Measurements from ENCODE around the gene AFM. TPM values are rescaled to one million over a fixed set of nuclear protein-coding genes. Genes with fewer than 3 reads are reported as not detected.

The AFM gene
- total RNA-seq, 6 experiments from 2014 or later: not detected

DNA sequence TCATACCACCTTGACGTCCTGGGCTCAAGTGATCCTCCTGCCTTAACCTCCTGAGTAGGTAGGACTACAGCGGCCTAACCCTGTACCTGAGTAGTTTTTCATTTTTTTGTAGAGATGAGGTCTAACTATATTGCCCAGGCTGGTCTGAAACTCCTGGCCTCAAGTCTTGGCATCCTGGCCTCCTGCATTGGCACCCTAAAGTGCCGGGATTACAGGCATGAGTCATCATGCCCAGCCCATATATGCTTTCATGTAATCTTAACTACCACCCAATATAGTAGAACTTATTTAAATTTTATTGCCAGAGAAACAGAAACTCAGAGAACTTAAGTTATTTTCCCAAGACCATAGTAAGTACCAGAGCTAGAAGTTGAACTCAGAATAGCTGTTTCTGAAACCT is 27.1 kb downstream of the AFM start:
- no peaks in the 10 kb centered on the region for H3K4me1 Mint-ChIP-seq (ENCODE audit: low read depth)
- TF ChIP-seq, protein P1, sequence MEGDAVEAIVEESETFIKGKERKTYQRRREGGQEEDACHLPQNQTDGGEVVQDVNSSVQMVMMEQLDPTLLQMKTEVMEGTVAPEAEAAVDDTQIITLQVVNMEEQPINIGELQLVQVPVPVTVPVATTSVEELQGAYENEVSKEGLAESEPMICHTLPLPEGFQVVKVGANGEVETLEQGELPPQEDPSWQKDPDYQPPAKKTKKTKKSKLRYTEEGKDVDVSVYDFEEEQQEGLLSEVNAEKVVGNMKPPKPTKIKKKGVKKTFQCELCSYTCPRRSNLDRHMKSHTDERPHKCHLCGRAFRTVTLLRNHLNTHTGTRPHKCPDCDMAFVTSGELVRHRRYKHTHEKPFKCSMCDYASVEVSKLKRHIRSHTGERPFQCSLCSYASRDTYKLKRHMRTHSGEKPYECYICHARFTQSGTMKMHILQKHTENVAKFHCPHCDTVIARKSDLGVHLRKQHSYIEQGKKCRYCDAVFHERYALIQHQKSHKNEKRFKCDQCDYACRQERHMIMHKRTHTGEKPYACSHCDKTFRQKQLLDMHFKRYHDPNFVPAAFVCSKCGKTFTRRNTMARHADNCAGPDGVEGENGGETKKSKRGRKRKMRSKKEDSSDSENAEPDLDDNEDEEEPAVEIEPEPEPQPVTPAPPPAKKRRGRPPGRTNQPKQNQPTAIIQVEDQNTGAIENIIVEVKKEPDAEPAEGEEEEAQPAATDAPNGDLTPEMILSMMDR (IDR thresholded peaks at IDR 0.05): no peak
- no peak for DNase-seq
- H3K27ac Mint-ChIP-seq: no peak overlapping the region
- H3K9me3 Mint-ChIP-seq: no peaks in the 10 kb centered on the region
- H3K27me3 Mint-ChIP-seq (ENCODE audit: insufficient read depth): no peaks in the 10 kb centered on the region; the same call in none of the 2 replicates
- no peaks in the 10 kb centered on the region for H3K36me3 Mint-ChIP-seq (ENCODE audit: low read depth)
- H3K4me3 Mint-ChIP-seq: no peak overlapping the region

DNA sequence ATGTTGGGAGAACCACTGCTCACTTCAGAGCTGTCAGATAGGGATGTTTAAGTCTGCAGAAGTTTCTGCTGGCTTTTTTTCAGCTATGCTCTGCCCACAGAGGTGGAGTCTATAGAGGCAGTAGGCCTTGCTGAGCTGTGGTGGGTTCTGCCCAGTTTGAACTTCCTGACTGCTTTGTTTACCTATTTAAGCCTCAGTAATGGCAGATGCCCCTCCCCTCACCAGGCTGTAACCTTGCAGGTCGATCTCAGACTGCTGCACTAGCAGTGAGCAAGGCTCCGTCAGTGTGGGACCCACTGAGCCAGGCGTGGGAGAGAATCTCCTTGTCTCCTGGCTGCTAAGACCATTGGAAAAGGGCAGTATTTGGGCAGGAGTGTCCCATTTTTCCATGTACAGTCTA is 36.8 kb downstream of the AFM start:
- H3K9me3 Mint-ChIP-seq: no peaks in the 10 kb centered on the region

DNA sequence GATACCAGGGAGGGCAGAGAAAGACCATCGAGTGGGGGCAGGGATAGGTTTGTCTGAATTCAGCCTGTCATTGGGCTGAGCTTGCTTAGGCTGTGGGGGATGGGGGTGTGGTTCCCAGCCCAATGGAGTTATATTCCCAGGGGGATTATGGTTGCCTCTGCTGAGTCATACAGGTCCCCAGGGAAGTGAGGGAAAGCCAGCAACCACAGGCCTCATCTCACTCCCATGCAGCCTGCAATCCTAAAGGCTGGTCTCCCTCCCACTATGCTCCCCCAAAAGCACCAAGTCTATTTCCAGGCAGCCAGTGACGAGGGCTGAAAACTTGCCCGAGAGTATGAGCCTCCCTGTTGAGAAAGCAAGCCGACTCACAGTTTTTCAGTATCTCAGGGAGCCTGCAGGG is 39.3 kb downstream of the AFM start:
- Mint-ChIP-seq H3K27ac (no peak overlapping the region), H3K4me3 (no peak overlapping the region)

More for the DNA sequence above, 36.8 kb downstream of the AFM start:
- H3K27ac Mint-ChIP-seq: no peak overlapping the region
- no peaks in the 10 kb centered on the region for H3K4me1 Mint-ChIP-seq (ENCODE audit: low read depth)
- H3K36me3 Mint-ChIP-seq (ENCODE audit: low read depth): no peaks in the 10 kb centered on the region
- H3K27me3 Mint-ChIP-seq (ENCODE audit: insufficient read depth): peaks cover 31% of the 10 kb centered on the region
- no peak overlapping the region for H3K4me3 Mint-ChIP-seq
- DNase-seq: no peak
- TF ChIP-seq, protein P1 (IDR thresholded peaks at IDR 0.05): no peak

DNA sequence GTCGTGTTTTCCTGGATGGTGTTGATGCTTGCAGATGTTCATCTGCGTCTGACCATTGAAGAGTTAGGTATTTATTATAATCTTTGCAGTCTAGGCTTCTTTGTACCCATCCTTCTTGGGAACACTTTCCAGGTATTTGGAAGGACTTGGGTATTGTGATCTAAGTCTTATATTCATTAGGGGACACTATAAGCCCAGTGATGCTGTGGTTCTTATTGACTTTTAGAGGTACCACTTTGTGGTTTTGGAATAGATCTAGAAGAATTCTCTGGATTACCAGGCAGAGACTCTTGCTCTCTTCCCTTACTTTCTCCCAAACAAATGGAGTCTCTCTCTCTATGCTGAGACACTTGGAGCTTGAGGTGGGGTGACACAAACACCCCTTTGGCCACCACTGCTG is 41.6 kb downstream of the AFM start:
- TF ChIP-seq, protein P1 (IDR thresholded peaks at IDR 0.05): no peak
- no peak overlapping the region for H3K4me3 Mint-ChIP-seq
- H3K4me1 Mint-ChIP-seq (ENCODE audit: low read depth): no peaks in the 10 kb centered on the region
- H3K36me3 Mint-ChIP-seq (ENCODE audit: low read depth): no peaks in the 10 kb centered on the region
- DNase-seq: no peak
- no peaks in the 10 kb centered on the region for H3K9me3 Mint-ChIP-seq
- H3K27me3 Mint-ChIP-seq (ENCODE audit: insufficient read depth): peaks cover 19% of the 10 kb centered on the region
- no peak overlapping the region for H3K27ac Mint-ChIP-seq

More for the DNA sequence above, 39.3 kb downstream of the AFM start:
- no peaks in the 10 kb centered on the region for H3K4me1 Mint-ChIP-seq (ENCODE audit: low read depth)
- H3K9me3 Mint-ChIP-seq: no peaks in the 10 kb centered on the region
- peaks cover 25% of the 10 kb centered on the region for H3K27me3 Mint-ChIP-seq (ENCODE audit: insufficient read depth)
- DNase-seq: no peak
- no peaks in the 10 kb centered on the region for H3K36me3 Mint-ChIP-seq (ENCODE audit: low read depth)
- TF ChIP-seq, protein P1 (IDR thresholded peaks at IDR 0.05): no peak

DNA sequence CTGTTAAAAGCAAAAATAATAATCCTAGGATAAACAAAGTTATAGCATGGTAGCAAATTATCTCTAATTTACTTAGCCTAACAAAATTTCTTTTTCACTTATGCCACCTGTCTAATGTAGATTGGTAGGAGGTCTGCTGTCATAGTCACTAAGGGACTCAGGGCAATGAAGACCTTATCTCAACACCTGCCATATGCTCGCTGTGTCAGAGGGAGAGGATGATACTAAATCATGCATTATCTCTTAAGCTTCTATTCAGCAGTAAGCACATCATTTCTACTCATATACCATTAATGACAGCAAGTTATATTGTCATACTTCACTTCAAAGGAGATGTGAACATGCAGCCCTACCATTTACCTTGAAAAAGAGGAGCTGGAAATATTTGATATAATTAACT is 44.1 kb downstream of the AFM start:
- Mint-ChIP-seq H3K4me3 (no peak overlapping the region), H3K27ac (no peak overlapping the region), H3K36me3 (ENCODE audit: low read depth) (no peaks in the 10 kb centered on the region), H3K27me3 (ENCODE audit: insufficient read depth) (peaks cover 15% of the 10 kb centered on the region), H3K9me3 (no peaks in the 10 kb centered on the region), H3K4me1 (ENCODE audit: low read depth) (no peaks in the 10 kb centered on the region)
- DNase-seq: no peak
- TF ChIP-seq, protein P1 (IDR thresholded peaks at IDR 0.05): no peak

DNA sequence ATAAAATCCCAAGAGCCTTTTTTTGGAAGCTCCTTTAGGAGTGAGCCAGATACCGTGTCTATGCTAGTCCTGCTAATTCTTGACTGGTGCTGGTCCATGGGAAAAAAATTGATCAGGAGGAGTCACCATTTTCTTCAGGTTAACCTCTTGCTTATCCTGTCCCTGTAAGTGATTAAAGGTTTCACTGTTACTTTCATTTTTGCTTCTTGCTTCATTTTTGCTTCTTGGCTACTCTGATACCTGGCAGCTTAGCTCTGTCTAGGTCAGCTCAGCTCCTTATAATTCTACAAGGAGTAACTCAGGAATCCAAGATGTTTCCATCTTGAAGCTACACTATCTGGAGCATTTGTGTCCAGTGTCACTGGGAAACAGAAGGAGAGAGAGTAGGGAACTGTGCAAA is 45.7 kb downstream of the AFM start:
- Mint-ChIP-seq H3K27me3 (ENCODE audit: insufficient read depth) (peaks cover 8% of the 10 kb centered on the region), H3K36me3 (ENCODE audit: low read depth) (no peaks in the 10 kb centered on the region), H3K4me1 (ENCODE audit: low read depth) (no peaks in the 10 kb centered on the region), H3K27ac (no peak overlapping the region), H3K4me3 (no peak overlapping the region), H3K9me3 (no peaks in the 10 kb centered on the region)
- TF ChIP-seq, protein P1 (IDR thresholded peaks at IDR 0.05): no peak
- no peak for DNase-seq
